HG03045 (cell line): ENCODE data around the gene IYD.
"Not testable (repeated sequence)": the region's sequence is repeated elsewhere in the genome, so short reads cannot be mapped to it uniquely, and the experiment has no call there.

Experiments
- ATAC-seq: cut with Tn5 transposase; IDR thresholded peaks from one replicate; pipeline ENCODE4 v1.9.1; 2021; ENCODE audit warnings: mild to moderate bottlenecking, moderate library complexity; ENCODE audit not compliant: unreplicated experiment

Gene IYD

DNA sequence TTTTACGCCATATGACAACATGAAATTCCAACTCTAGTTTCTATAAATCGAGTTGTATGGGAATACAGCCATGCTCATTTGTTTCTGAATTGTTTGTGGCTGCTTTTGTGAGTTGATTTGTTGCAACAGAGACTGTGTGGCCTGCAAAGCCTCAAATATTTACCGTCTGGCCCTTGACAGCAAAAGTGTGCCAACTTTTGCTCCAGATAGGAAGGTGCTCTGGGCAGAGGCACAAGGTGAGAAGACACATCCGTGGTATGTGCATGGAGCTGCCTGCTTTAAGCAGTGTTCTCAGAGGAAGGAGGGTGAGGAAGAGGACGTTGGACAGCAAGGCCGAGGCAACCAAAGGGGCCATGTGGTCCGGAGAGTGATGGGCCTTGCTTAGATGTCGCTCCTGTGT, 57.4 kb downstream of the IYD start:
- ATAC-seq, result no peak

DNA sequence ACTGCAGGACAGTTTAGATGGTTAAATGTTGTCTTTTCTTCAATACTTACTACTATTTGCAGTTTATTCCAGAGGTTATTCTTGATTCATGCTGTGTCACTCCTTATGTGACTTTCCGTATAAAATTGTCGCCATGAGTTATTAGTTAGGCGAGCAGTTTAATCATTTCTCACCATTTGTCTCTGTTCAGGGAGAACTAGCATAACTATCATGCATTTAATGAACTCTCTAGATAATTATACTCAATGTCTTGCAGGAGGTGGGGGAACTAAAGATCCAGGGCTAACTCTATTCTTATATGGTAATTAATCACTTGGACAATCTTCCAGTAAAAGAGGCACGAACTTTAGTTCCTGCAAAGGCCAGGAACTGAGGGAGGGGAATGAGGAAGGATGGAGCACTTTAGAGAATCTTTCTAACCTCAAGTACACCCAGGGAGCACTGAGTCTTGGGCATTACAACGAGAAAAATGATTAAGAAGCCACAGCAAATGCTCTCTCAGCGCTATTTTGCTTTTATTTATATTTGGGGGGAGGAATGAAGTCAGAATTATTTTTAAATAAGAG, 58.3 kb downstream of the IYD start:
- no peak for ATAC-seq

- no peak for ATAC-seq
These were observed 59.0 kb downstream of the IYD start for GRCh38 chr6:150427843-150428242.

- no peak for ATAC-seq
These were observed 62.0 kb downstream of the IYD start for GRCh38 chr6:150430815-150431214.

- no peak for ATAC-seq
These were observed 66.5 kb downstream of the IYD start for GRCh38 chr6:150435360-150435759.

GRCh38 chr6:150435832-150436231, 67.0 kb downstream of the IYD start:
- ATAC-seq, result no peak

- ATAC-seq, result no peak
These were observed 70.6 kb downstream of the IYD start for GRCh38 chr6:150439373-150439772.

GRCh38 chr6:150443621-150444020, 74.8 kb downstream of the IYD start:
- no peak for ATAC-seq

DNA sequence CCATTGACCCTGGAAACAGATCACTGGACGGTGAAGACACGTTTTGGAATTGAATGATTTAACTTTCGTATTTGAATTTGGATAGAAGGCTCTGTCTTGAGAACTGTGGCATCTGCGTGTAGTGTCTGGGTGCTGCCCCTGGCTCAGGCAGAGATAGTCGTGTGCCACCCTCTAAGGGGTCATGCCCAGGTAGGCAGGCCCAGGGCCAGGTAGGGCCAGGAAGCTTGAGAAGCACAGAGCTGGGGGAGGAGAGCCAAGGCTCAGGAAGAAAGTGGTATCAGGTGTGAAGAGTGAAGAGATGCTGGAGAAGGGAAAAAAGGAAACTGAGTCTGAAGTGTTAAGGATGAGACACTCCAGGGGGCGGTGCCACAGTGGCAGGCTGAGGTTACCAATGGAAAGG, 75.5 kb downstream of the IYD start:
- no peak for ATAC-seq

- ATAC-seq, result no peak
These were observed 76.7 kb downstream of the IYD start for GRCh38 chr6:150445486-150445885.

DNA sequence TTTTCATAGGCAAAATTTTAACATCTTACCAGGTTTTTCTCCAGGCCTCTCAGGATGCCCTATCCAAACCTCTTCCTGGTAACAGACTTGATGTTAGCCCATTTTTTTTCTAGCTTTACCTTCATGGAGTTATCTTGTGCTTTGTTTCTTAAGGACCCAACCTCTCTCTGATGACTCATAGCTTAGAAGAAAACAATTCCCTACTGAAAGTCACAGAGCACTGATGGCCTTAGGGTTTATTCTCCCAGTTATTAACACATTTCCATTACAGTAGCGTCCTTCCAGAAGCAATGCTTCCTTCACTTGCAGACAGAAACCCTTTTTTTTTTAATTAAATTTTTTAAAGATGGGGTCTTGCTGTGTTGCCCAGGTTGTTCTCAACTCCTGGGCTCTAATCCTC, 79.4 kb downstream of the IYD start:
- ATAC-seq, result no peak

DNA sequence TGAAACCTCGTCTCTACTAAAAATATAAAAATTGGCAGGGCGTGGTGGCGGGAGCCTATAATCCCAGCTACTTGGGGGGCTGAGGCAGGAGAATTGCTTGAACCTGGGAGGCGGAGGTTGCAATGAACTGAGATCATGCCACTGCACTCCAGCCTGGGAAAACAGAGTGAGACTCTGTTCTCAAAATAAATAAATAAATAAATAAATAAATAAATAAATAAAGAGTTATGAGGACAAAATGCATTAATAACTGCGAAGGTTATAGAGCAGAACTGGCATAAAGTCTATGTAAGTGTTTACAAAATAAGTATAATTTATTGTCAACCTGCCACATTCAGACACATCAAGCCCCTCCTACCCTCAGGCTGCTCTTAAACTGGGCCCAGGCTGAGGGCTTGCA, 80.2 kb downstream of the IYD start:
- not testable (repeated sequence) for ATAC-seq

- no peak for ATAC-seq
These were observed 82.1 kb downstream of the IYD start for GRCh38 chr6:150450918-150451317.

DNA sequence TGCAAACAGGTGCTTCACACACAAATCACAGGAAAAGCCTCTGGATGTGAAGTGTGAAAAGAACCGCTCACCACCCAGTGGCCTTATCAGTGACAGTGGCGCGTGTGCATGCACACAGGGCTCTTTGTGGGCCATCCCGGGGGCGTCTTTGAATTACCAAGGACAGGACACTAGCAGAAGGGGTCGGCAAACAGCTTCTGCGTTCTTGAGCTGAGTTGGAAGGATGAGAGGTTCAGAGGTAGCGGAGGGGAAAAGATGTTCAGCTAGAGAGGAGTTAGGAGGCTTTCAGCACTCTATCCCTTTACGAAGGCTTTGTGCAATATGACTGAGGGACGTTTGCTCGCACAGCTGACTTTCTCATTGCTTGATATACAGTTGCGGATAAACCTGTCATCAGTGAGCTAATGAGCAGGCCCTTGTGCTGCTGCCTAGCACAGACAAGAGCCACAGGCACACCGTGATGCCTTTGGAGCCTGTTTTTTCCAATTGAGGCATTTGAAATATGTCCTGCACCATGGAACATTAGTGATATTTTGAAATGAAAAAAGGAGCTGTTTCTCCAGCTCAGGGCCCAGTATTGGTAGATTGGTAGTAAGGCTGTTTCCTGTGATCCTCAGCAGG, 83.1 kb downstream of the IYD start:
- no peak for ATAC-seq

DNA sequence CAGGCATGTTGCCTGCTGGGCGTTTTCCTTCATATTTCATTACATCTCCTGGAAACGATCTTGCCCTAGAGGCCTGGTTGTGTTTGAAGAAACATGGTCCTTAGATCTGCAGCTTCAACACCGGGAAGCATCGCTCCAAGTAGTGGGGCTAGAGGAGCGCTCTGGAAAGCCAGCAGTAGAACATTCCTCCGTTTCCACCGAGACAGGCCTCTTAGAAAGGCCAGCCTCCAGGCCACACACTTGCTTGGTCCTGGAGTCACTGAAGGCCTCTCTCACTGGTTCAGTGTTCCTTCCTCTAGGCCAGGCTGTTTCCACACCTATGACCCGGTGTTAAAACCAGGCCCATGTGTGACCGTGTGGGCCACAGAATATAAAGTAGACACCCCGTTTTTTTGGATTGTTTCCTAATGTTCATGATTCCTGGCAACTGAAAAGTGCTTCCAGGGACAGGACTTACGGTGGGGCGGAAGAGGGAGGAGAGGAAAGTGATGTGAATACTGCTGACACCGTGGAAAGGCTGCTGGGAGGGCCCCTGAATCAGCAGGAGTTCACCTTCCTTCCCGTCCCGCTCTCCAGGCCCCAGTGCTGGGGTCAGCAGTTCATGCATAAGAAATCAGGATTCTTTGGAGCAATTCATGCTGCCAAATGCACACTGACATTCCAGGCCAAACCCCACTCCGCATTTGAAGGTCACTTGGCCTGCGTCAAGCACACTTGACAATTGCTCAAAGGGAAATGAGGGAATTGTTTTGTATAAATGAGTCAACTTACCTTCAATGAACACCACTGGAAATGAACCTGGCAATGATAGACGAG, 83.8 kb downstream of the IYD start:
- no peak for ATAC-seq

DNA sequence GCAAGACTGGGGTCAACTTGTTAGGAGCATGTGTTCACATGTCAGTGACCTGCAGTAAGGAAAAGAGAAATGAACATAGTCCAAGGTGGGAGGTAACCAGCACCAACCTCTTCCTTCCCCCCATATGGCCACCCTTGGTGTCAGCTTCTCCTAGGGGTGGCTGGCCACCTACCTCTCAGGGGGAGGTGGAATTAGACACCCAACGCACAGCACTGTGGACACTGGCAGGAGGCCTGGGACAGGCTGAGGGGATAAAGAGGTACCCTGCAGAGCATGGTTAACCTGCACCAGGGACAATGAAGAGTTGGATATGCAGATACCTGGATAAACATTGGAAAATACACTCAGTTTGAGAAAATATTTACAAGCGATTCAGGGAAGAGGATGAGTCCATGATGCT, 84.5 kb downstream of the IYD start:
- no peak for ATAC-seq
